NOMO-1 treated with DMSO at 0.1 percent for 48 hours (cell line): ENCODE results near the gene PPP2R2B.
"Not testable (repeated sequence)": the region's sequence is repeated elsewhere in the genome, so short reads cannot be mapped to it uniquely, and the experiment has no call there.

ENCODE experiments used
- DNase-seq: peaks from one replicate; lab custom pipeline; 2025; ENCODE audit not compliant: unreplicated experiment; lab: John Stamatoyannopoulos, UW

PPP2R2B gene

GRCh38 chr5:146622391-146622790 lies 256.2 kb downstream of the PPP2R2B start:
- no peak for DNase-seq

DNA sequence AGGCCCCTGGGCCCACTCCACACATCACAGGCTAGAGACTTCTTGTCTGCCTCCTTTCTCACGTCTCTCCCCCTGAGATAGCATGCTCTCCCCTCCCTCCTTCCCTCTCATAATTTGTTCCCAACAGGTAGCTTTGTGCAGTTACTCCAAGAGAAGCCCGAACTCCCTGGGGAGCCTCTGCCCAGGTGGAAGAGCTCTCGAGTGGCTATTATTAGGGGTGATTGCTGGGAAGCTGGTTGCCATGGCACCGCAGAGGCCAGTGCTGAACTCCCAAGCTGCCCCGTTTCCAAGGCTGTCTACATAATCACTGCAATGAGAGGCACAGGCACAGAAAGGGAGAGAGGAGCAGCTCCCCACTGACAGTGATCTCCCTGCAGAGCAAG lies 257.9 kb downstream of the PPP2R2B start:
- no peak for DNase-seq

DNA sequence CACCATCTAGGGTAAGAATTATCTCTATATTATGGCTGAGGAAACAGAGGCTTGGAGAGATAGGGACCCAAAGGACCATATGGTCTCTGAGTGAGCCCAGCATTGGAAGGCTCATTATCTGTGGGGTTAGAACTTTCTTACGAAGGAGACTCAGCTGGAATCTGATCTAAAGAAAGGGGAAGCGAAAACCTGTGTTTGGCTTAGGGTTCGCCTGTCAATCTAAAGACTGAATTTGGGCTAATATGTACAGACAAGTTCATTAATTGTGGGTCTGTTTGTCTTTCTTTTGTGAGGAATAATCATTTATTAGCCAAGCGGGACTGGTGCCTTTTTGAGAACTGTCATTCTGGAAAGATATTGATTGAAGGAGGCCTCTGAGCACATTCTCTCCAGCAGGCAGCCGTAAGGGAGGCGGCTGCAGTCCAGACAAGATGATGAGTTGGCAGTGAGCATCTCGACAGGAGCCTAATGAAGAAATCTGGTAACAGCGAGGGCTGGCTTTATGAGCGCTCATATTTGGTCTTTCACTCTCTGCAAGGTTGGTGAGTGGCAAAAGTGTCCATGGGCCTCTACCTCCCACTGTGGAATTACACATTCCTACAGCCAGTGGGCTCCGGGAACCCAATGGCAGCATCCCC lies 258.4 kb downstream of the PPP2R2B start:
- no peak for DNase-seq

DNA sequence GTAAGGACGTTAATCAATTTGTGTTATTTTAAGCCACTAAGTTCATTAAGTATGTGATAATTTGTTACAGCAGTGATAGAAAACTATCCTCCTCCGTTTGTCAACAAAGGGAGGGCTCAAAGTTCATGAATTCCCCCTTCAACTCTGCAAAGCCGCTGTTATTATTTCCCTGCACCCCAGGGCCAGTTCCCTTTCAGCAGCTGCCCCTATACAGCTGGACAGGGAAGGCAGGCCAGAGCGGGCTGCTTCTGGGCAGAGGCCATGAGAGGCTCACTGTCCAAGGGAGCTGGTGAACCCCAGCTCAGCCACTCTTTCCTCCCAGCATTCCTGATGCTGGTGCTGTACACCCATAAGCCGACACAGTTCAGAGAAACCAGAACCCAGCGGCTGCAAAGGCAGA lies 260.1 kb downstream of the PPP2R2B start:
- DNase-seq = no peak

DNA sequence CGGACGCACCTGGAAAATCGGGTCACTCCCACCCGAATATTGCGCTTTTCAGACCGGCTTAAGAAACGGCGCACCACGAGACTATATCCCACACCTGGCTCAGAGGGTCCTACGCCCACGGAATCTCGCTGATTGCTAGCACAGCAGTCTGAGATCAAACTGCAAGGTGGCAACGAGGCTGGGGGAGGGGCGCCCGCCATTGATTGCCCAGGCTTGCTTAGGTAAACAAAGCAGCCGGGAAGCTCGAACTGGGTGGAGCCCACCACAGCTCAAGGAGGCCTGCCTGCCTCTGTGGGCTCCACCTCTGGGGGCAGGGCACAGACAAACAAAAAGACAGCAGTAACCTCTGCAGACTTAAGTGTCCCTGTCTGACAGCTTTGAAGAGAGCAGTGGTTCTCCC lies 268.8 kb downstream of the PPP2R2B start:
- not testable (repeated sequence) for DNase-seq

DNA sequence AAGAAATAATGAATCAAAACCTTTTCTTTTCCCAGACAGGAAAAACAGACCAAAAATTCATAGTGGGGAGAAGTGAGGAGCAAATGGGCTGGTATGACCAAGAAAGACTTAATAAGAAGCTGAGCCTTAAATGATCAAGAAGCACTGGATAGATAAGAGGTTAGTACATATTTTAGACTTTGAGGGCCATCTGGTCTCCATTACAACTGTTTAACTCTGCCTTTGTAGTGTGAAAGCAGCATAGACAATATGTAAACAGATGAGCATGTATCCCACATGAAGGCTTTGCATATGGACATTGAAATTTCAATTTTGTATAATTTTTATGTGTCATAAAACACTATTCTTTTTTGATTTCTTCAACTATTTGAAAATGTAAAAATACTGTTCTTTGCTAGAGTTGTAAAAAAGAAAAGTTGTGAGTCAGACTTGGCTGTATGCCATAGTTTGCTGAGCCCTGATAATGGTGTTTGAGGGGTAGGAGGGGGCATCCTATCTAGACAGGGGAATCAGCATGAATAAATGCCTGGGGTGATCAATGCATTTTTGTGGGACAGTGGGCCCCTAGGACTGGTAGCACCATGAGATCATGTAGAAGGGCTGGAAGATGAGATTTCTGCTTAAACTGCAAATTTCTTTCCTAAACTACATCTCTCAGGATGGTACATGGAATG lies 270.8 kb downstream of the PPP2R2B start:
- no peak for DNase-seq

GRCh38 chr5:146606893-146607292 lies 271.7 kb downstream of the PPP2R2B start:
- DNase-seq = no peak

DNA sequence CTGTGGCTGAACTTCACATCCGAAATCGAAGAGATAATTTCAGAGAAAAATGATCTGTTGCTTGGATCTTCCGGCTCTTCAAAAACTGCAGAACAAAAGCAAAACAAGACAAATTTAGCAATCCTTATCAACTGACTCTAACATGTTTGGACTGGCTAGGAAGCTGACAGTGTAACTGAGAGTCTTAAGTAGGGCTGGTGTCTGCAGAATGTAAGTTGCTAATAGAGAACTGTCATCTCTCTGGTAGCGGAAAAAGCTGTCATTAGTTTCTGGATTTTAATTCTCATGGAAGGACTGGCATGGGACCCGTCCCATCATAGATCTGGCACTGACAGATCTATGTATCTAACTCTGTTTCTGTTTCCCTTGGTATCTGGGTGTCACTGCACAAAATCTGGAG lies 278.2 kb downstream of the PPP2R2B start:
- DNase-seq = no peak

GRCh38 chr5:146599261-146599660 lies 279.3 kb downstream of the PPP2R2B start:
- no peak for DNase-seq

GRCh38 chr5:146595088-146595487 lies 283.5 kb downstream of the PPP2R2B start:
- no peak for DNase-seq

- DNase-seq = no peak
Observed at GRCh38 chr5:146592352-146592751, 286.2 kb downstream of the PPP2R2B start.

DNA sequence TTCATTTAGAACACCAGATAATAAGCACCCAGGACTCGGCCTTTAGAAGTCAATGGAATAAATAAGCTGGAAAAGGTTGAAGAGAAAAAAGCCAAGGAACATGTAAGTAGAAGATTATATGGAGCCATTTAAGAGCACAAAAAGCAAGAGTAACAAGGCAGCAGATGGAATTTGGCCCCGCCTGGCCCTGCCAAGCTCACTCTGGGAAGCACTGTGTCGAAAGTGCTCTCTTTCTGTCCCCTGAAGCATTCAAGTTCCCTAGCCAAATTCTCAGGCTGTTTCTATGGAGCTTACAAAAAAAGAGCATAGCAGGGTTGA lies 289.6 kb downstream of the PPP2R2B start:
- no peak for DNase-seq

DNA sequence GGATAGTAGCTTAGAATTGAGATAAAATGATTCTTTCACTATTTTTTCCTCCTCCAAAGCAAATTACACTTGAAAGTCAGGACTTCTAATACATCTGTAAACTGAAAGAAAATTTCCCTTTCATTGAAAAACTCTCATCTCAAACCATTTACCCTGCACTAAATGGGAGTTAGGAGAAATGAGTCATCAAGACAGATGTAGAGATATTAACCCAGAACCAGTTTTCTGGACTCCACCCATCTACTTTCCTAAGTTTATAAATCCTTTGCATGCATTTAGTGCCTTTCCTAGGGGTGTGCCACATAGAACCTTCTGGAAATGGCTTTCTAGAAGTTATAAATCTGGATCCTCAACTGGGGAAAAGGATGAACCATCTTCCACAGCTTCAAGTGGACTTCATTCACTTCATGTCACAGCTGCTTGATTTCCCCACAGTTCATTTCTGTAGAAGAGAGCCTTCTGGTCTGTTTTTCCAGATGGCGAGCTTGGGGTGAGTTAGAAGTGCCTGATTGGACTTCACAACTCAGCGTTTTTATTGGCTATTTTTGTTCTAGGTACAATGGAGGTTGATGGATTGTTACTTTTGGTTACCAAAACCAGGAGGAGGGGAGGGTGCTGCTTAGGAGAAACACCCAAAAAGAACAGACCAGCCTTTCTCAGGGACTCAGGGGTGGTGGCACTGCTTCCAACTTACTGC lies 290.1 kb downstream of the PPP2R2B start:
- no peak for DNase-seq

DNA sequence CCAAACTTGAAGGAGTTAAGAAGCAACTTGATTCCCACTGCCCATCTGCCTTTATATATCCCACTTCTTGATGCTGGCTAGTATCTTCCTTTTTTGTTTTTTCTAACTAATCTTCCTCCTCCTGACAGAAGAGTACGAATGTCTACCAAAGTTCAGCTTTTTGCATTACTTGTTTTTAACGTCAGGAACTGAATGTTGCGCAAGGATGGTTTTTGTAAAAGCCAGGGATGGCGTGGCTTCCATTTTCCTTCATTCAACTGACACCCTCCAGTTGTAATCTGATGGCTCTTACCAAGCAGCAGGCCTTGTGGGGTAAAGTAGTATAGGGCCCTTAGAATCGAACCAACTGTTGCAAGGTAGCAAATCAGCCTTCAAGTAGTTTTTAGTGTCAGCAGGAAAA lies 291.8 kb downstream of the PPP2R2B start:
- peak; percentile 10 for DNase-seq

- DNase-seq = no peak
Observed at GRCh38 chr5:146584750-146585149, 293.8 kb downstream of the PPP2R2B start.

DNA sequence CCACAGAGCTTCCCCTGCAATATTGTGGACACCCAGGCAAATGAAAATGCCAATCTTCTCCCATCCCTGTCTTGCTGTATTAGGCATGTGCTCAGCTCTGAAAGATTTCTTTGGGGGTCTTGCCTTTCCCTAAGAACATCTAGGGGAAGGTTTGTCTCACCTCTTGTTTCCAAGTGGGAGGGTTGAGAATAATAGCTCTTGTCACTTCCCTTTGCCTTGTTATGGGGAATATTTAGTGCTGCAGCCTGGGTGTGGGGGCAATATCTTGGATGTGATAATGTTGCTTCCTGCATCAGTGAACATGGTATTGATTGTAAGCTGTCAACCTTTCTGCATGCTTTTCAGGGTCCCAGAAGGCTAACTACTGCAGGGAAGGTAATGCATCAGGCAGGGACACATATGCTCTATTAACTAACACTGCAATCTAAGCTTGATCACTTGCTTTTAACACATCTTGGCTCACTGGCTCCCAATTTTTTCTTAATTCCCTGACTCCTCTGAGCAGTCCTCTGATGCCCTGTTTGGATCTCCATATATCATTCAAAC lies 296.4 kb downstream of the PPP2R2B start:
- DNase-seq = no peak

GRCh38 chr5:146580237-146580636 lies 298.3 kb downstream of the PPP2R2B start:
- DNase-seq = peak; percentile 78

- no peak for DNase-seq
Observed at GRCh38 chr5:146574713-146575112, 303.8 kb downstream of the PPP2R2B start.

DNA sequence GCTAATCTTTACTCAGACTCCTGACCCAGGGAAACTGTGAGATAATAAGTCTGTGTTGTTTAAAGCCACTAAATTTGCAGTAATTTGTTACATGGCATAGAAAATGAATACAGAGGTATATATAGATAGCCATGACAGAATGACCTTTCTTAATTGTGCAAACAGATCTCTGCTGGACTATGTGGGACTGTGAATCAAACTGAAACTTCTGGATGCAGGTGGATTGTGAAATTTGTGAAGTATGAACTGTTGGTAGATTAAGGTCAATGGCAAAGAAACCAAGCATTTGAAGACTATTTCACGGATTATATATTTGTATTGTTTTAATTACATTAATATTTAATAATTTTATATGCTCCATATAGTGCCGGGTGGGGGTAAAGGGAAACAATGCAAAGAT lies 310.4 kb downstream of the PPP2R2B start:
- no peak for DNase-seq

- DNase-seq = peak; percentile 62
Observed at GRCh38 chr5:146565764-146566367, 312.7 kb downstream of the PPP2R2B start.

DNA sequence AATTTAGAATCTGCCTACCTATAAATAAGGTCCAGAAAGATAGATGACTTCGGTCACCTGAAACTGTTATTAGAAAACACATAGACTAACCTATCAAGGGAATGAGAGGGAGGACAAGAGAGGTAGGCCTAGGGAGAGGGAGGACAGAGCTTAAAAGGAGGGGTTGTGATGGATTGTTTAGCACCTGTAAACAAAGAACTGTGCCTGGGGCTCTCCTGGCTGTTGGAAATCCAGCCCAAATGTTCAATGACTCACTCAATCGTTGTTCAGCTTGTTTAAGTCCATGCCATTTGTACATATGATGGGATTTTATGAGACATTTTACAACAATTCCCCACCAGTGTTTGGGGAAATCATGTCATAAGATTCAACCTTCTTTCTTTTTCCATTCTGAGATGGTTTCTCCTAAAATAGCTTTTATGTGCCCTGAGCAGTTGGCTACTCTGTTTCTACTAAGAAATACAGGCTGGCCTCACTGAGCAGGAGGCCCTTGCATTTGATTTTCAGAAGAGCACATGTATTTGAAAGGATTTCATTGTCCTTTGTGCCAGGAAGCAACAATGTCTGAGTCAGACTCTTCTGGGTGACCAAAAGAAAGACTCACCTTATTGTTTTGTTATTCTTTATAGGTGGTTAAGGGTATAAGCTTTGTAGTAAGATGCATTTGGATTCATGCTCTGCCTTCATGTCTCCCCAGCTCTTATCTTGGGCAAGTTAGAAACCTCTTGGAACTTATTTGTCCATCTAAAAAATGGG lies 314.4 kb downstream of the PPP2R2B start:
- DNase-seq = no peak
